Brain microvascular endothelial cell (primary cell): ENCODE measurements around the gene GJC1.
"Not testable (repeated sequence)": the region's sequence is repeated elsewhere in the genome, so short reads cannot be mapped to it uniquely, and the experiment has no call there.

Experiments
- DNase-seq: peaks from one replicate; pipeline ENCODE4 v3.0.0-alpha.2; 2020
- H3K27ac ChIP-seq: fragments of 250-450 bp; sonication (Bioruptor Pico); 2 replicates; pipeline ENCODE4 v1.5.1; 2020; ENCODE audit warnings: mild to moderate bottlenecking, moderate library complexity
- H3K27me3 ChIP-seq: fragments of 250-450 bp; sonication (Bioruptor Pico); replicated peaks from 2 replicates; pipeline ENCODE4 v1.5.1; 2020; ENCODE audit warnings: mild to moderate bottlenecking
- H3K36me3 ChIP-seq: fragments of 250-450 bp; sonication (Bioruptor Pico); replicated peaks from 2 replicates; pipeline ENCODE4 v1.5.1; 2020; ENCODE audit warnings: mild to moderate bottlenecking
- H3K4me3 ChIP-seq: 2 replicates; pipeline ENCODE4 v1.5.1; 2011; ENCODE audit warnings: low read depth, mild to moderate bottlenecking, control low read depth, low read length, moderate library complexity
- in situ Hi-C: cut with HindIII; loops from 2 replicates; pipeline ENCODE4 v1.10.0; 2017; ENCODE audit warnings: low sequenced_read_pairs, low pct_ligation_motif_present
- TF ChIP-seq, protein P1 (sequence below): IDR thresholded peaks from 2 replicates; pipeline ENCODE4 v1.5.1; 2011; ENCODE audit warnings: low read depth, mild to moderate bottlenecking, moderate library complexity, low read length, control low read depth, inconsistent platforms; ENCODE audit errors: missing control alignments

The GJC1 gene

DNA sequence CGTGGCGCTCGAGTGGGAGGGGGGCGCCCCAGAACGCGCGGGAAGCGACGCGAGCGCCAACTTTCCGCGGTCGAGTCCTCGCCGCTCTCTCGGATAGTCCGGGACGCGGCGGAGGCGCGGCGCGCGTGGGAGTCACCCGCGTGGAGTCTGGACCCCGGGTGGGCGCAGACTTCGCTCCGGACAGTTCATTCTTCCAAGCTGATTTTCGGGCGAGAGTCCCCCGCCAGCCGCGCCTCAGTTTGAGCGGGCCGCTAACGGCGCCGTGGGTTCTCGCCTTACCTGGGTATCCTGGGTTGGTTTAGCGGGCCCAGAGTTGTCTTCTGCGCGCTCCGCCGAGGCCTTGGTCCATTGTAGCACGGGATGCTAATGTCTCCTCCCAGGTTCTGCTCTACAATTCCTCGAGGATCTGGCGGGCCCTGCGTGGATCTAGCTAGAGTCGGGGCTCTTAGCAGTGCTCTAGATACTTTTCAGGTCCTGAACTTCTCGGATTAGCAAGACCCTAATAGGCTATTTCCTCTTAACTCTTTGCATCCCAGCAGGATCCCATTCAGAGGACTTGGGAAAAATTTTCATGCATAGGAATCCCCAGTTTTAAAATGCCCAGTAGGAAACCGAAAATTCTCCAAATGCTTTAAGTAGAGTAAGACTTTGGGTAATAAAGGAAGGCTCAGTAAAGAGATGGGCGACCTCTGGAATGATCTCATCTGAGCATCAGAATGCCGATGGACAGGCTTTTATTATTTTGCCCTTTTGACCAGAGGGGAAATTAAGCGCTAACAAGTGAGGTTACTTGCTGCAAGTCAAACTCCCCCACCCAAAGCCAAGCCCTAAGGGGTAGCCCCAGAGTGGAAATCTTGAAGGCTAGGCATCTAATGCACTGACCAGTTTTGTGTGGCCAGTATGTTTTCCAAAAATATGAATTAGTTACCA is 537 bp upstream of the GJC1 start:
- TF ChIP-seq, protein P1, sequence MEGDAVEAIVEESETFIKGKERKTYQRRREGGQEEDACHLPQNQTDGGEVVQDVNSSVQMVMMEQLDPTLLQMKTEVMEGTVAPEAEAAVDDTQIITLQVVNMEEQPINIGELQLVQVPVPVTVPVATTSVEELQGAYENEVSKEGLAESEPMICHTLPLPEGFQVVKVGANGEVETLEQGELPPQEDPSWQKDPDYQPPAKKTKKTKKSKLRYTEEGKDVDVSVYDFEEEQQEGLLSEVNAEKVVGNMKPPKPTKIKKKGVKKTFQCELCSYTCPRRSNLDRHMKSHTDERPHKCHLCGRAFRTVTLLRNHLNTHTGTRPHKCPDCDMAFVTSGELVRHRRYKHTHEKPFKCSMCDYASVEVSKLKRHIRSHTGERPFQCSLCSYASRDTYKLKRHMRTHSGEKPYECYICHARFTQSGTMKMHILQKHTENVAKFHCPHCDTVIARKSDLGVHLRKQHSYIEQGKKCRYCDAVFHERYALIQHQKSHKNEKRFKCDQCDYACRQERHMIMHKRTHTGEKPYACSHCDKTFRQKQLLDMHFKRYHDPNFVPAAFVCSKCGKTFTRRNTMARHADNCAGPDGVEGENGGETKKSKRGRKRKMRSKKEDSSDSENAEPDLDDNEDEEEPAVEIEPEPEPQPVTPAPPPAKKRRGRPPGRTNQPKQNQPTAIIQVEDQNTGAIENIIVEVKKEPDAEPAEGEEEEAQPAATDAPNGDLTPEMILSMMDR = no peak
- Histone ChIP-seq H3K4me3 (peak overlapping the region; percentile 75), H3K36me3 (peaks cover 3% of the 10 kb centered on the region), H3K27ac (peak overlapping the region; percentile 47), H3K27me3 (no peaks in the 10 kb centered on the region)
- DNase-seq = no peak
- in situ Hi-C loops = no loop called here

DNA sequence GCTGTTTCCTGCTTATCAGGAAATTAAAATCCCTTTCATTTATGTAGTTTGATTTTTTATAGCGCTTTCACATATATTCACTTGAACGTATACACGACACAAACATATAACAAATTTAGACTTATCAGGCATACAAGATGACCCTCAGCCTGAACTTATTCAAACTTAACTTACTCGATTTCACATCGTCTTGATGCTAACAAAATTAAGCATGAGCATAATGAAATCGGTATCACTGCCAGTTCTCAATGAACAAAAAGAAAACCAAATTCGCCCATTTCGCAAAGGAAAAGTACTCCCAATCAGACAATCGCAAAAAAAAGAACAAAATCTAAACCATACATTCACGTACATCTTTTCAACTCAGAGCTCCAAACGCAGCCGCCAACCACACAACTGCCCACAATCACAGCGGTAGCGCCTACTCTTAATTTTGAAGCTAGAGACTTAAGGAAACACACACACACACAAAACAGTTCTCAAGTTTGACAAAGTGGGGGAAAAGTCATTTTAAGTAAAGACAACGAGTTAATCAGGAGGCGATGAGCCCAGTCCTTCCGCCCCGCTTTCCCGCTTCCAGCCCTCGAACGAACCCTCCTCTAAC is 1.1 kb downstream of the GJC1 start:
- DNase-seq = no peak
- peak overlapping the region; percentile 75 for H3K4me3 ChIP-seq
- TF ChIP-seq, protein P1 = no peak
- H3K36me3 ChIP-seq = peaks cover 3% of the 10 kb centered on the region
- peak overlapping the region; percentile 47 for H3K27ac ChIP-seq
- H3K27me3 ChIP-seq = no peaks in the 10 kb centered on the region
- in situ Hi-C loops = no loop called here

DNA sequence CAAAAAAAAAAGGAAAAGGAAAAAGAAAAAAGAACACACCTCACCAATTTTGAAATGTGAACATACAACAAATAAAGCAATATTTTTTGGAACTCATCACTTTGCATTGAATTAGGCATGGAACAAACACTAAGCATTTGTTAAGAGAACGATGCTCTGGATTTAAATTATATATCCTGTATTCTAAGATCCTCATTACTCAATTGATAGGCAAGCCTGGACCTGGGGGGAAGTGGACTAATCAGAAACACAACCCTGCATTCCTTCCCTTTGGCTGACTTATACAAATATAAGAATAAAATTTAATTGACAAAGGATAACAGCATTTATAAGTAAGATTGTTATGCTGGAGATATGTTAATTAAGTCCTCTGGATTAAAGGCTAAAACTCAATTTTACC is 2.2 kb downstream of the GJC1 start:
- DNase-seq = no peak
- Histone ChIP-seq H3K27me3 (no peaks in the 10 kb centered on the region), H3K27ac (no peak overlapping the region), H3K36me3 (peaks cover 3% of the 10 kb centered on the region), H3K4me3 (peak overlapping the region; percentile 75)
- TF ChIP-seq, protein P1 = no peak
- in situ Hi-C loops = no loop called here

DNA sequence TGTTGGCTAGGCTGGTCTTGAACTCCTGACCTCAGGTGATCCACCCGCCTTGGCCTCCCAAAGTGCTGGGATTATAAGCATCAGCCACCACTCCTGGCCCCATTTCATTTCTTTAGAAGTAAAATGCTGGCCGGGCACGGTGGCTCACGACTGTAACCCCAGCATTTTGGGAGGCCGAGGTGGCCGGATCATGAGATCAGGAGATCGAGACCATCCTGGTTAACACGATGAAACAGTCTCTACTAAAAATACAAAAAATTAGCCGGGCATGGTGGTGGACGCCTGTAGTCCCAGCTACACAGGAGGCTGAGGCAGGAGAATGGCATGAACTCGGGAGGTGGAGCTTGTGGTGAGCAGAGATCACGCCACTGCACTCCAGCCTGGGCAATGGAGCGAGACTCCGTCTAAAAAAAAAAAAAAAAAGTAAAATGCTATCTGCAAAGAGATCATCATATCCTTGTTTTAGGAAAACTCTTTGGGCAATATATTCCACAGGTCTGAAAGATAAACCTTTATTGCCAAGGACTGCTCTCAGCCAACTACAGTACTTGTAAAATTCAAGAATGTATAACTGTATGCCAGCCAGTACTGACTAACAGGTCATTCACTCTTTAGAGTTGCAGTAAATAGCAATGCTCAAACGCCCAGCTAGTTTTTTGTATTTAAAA is 3.8 kb downstream of the GJC1 start:
- in situ Hi-C loops = no loop called here
- DNase-seq = no peak
- no peak overlapping the region for H3K4me3 ChIP-seq
- no peaks in the 10 kb centered on the region for H3K27me3 ChIP-seq
- H3K27ac ChIP-seq = peak overlapping the region; percentile 34
- H3K36me3 ChIP-seq = peaks cover 3% of the 10 kb centered on the region
- TF ChIP-seq, protein P1 = no peak

DNA sequence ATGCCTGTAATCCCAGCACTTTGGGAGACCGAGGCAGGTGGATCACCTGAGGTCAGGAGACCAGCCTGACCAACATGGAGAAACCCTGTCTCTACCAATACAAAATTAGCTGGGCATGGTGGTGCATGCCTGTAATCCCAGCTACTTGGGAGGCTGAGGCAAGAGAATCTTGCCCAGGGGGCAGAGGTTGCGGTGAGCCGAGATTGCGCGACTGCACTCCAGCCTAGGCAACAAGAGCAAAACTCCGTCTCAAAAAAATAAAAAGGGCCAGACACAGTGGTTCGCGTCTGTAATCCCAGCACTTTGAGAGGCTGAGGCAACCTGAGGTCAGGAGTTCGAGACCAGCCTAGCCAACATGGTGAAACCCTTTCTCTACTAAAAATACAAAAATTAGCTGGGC is 4.9 kb downstream of the GJC1 start:
- H3K27me3 ChIP-seq, DNase-seq, H3K4me3 ChIP-seq, H3K27ac ChIP-seq, H3K36me3 ChIP-seq, in situ Hi-C loops: not testable (repeated sequence)

DNA sequence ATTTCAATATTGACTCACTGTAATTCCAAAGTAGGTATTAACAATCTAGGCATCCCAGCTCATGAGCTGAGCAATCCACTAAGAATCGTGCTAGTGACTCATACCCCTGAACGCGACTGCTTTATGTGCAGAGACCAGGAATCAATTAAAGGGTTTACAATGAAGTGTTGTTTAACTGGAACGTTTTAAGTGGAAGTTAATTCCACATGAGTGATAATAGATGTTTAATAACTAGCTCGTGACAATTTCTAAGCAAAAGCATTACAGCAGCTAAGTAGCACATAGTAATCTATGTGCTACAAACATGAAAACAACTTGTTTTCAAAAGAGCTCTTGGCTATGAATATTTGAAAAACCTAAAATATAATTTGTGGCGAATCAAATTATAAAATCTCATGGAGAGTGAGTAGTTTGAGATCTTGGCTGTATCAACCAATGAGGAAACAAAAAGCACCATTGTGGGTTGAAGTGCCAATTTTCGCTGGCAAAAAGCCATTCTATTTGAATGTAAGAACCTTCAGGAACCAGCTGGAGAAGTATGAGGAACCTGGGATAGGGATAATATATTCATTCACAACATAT is 9.4 kb downstream of the GJC1 start:
- in situ Hi-C loops = no loop called here
- H3K27ac ChIP-seq = peak overlapping the region; percentile 80
- H3K4me3 ChIP-seq = no peak overlapping the region
- H3K36me3 ChIP-seq = no peaks in the 10 kb centered on the region
- DNase-seq = peak; percentile 85
- TF ChIP-seq, protein P1 = no peak
- H3K27me3 ChIP-seq = no peaks in the 10 kb centered on the region

DNA sequence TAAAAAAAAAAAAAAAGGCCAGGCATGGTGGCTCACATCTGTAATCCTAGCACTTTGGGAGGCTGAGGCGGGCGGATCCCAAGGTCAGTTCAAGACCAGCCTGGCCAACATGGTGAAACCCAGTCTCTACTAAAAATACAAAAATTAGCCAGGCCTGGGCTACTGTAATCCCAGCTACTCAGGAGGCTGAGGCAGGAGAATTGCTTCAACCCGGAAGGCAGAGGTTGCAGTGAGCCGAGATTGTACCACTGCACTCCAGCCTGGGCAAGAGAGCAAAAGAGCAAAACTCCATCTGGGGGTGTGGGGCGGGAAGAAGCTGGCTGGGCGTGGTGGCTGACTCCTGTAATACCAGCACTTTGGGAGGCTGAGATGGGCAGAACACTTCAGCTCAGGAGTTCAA is 11.6 kb downstream of the GJC1 start:
- H3K36me3 ChIP-seq, DNase-seq, H3K4me3 ChIP-seq, H3K27ac ChIP-seq, H3K27me3 ChIP-seq, in situ Hi-C loops: not testable (repeated sequence)
